ENCODE results near the gene NHS. TPM values are rescaled to one million over a fixed set of nuclear protein-coding genes. Genes with fewer than 3 reads are reported as not detected.
"Not testable (repeated sequence)": the region's sequence is repeated elsewhere in the genome, so short reads cannot be mapped to it uniquely, and the experiment has no call there.

The NHS gene
- total RNA-seq, 1 donor from 2014 or later, result 8.6 TPM

GRCh38 chrX:17440258-17440657 is 65.3 kb downstream of the NHS start:
- DNase-seq (ENCODE audit: low read depth), result no peak
- no peak for TF ChIP-seq CTCF (IDR thresholded peaks at IDR 0.05; ENCODE audit: insufficient read depth, low read length, poor library complexity, severe bottlenecking)
- H3K36me3 ChIP-seq (ENCODE audit: control insufficient read depth, insufficient read depth, low read length), result no peaks in the 10 kb centered on the region
- no peak overlapping the region for H3K4me3 ChIP-seq (ENCODE audit: low read depth, low read length)
- no peaks in the 10 kb centered on the region for H3K27me3 ChIP-seq (ENCODE audit: control insufficient read depth, insufficient read depth, low read length)

GRCh38 chrX:17440836-17441235 is 65.8 kb downstream of the NHS start:
- DNase-seq (ENCODE audit: low read depth), result no peak

GRCh38 chrX:17441965-17442364 is 67.0 kb downstream of the NHS start:
- no peak for TF ChIP-seq CTCF (IDR thresholded peaks at IDR 0.05; ENCODE audit: insufficient read depth, low read length, poor library complexity, severe bottlenecking)
- DNase-seq (ENCODE audit: low read depth), result no peak
- Histone ChIP-seq H3K4me3 (ENCODE audit: low read depth, low read length) (no peak overlapping the region), H3K36me3 (ENCODE audit: control insufficient read depth, insufficient read depth, low read length) (no peaks in the 10 kb centered on the region), H3K27me3 (ENCODE audit: control insufficient read depth, insufficient read depth, low read length) (no peaks in the 10 kb centered on the region)

More at GRCh38 chrX:17440836-17441235, 65.8 kb downstream of the NHS start:
- Histone ChIP-seq H3K27me3 (ENCODE audit: control insufficient read depth, insufficient read depth, low read length) (no peaks in the 10 kb centered on the region), H3K4me3 (ENCODE audit: low read depth, low read length) (no peak overlapping the region), H3K36me3 (ENCODE audit: control insufficient read depth, insufficient read depth, low read length) (no peaks in the 10 kb centered on the region)
- no peak for TF ChIP-seq CTCF (IDR thresholded peaks at IDR 0.05; ENCODE audit: insufficient read depth, low read length, poor library complexity, severe bottlenecking)

- no peak for TF ChIP-seq CTCF (IDR thresholded peaks at IDR 0.05; ENCODE audit: insufficient read depth, low read length, poor library complexity, severe bottlenecking)
- H3K27me3 ChIP-seq (ENCODE audit: control insufficient read depth, insufficient read depth, low read length), result no peaks in the 10 kb centered on the region
- H3K36me3 ChIP-seq (ENCODE audit: control insufficient read depth, insufficient read depth, low read length), result no peaks in the 10 kb centered on the region
- no peak overlapping the region for H3K4me3 ChIP-seq (ENCODE audit: low read depth, low read length)
- no peak for DNase-seq (ENCODE audit: low read depth)
Measured at GRCh38 chrX:17442898-17443297, 67.9 kb downstream of the NHS start.

- Histone ChIP-seq H3K27me3 (ENCODE audit: control insufficient read depth, insufficient read depth, low read length) (no peaks in the 10 kb centered on the region), H3K4me3 (ENCODE audit: low read depth, low read length) (no peak overlapping the region), H3K36me3 (ENCODE audit: control insufficient read depth, insufficient read depth, low read length) (no peaks in the 10 kb centered on the region)
- TF ChIP-seq CTCF (IDR thresholded peaks at IDR 0.05; ENCODE audit: insufficient read depth, low read length, poor library complexity, severe bottlenecking), result no peak
- no peak for DNase-seq (ENCODE audit: low read depth)
Measured at GRCh38 chrX:17443556-17443955, 68.6 kb downstream of the NHS start.

- H3K27me3 ChIP-seq (ENCODE audit: control insufficient read depth, insufficient read depth, low read length); DNase-seq (ENCODE audit: low read depth); H3K4me3 ChIP-seq (ENCODE audit: low read depth, low read length); H3K36me3 ChIP-seq (ENCODE audit: control insufficient read depth, insufficient read depth, low read length): not testable (repeated sequence)
Measured at GRCh38 chrX:17446269-17446668, 71.3 kb downstream of the NHS start.

All from kidney epithelial cell (primary cell).